Skin epidermis (tissue), 12 donors: Measurements from ENCODE around the gene PCDHA2.
A peak's percentile ranks its signal among the peaks of the same experiment; 100 is the strongest.
"Not testable (repeated sequence)": the region's sequence is repeated elsewhere in the genome, so short reads cannot be mapped to it uniquely, and the experiment has no call there.

Source experiments
- H3K27ac ChIP-seq, 21 experiments: fragments of 200-600 bp; sonication (generic) in 11 of 21; one replicate each; pipeline ENCODE4 v1.5.0; 2020; ENCODE audit warnings: mild to moderate bottlenecking in 3 of 21, inconsistent platforms in 2 of 21, moderate library complexity in 2 of 21
- H3K4me3 ChIP-seq, 7 experiments: fragments of 200-600 bp; sonication (generic) in 2 of 7; one replicate each; pipeline ENCODE4 v1.5.0; 2020; ENCODE audit warnings: inconsistent platforms in 2 of 7, mild to moderate bottlenecking in 2 of 7, moderate library complexity in 1 of 7

PCDHA2 gene

GRCh38 chr5:140794595-140795258, at the start of gene PCDHA2:
PCDHA2 (plus strand) TSS chr5:140794852.
- no peak within 1 kb of the TSS for H3K4me3 ChIP-seq
- H3K27ac ChIP-seq = no peak within 1 kb of the TSS

GRCh38 chr5:140753561-140753960, 41.1 kb upstream of the PCDHA2 start:
- H3K4me3 ChIP-seq = no peak overlapping the region

GRCh38 chr5:140764177-140764973, 30.3 kb upstream of the PCDHA2 start:
- H3K4me3 ChIP-seq = no peak overlapping the region
- no peak overlapping the region for H3K27ac ChIP-seq

More at GRCh38 chr5:140753561-140753960, 41.1 kb upstream of the PCDHA2 start:
- H3K27ac ChIP-seq = no peak overlapping the region

GRCh38 chr5:140767444-140767843, 27.2 kb upstream of the PCDHA2 start:
- H3K4me3 ChIP-seq = no peak overlapping the region

GRCh38 chr5:140780512-140780911, 14.1 kb upstream of the PCDHA2 start:
- Histone ChIP-seq H3K4me3 (no peak overlapping the region), H3K27ac (no peak overlapping the region)

More at GRCh38 chr5:140767444-140767843, 27.2 kb upstream of the PCDHA2 start:
- no peak overlapping the region for H3K27ac ChIP-seq

GRCh38 chr5:140785905-140786686, 8.6 kb upstream of the PCDHA2 start, which contains the start of gene PCDHA1:
PCDHA1 (plus strand) TSS chr5:140786140.
- Histone ChIP-seq H3K4me3 (no peak within 1 kb of the TSS), H3K27ac (no peak within 1 kb of the TSS)

- H3K27ac ChIP-seq, H3K4me3 ChIP-seq: not testable (repeated sequence)
These were observed 7.2 kb upstream of the PCDHA2 start for GRCh38 chr5:140787422-140787821.

- H3K27ac ChIP-seq, H3K4me3 ChIP-seq: not testable (repeated sequence)
These were observed 6.7 kb upstream of the PCDHA2 start for GRCh38 chr5:140787849-140788504.

GRCh38 chr5:140791089-140791488, 3.6 kb upstream of the PCDHA2 start:
- Histone ChIP-seq H3K27ac (no peak overlapping the region), H3K4me3 (no peak overlapping the region)

GRCh38 chr5:140795259-140795641, 598 bp downstream of the PCDHA2 start:
- Histone ChIP-seq H3K4me3 (no peak overlapping the region), H3K27ac (no peak overlapping the region)

GRCh38 chr5:140796072-140796717, 1.5 kb downstream of the PCDHA2 start:
- H3K4me3 ChIP-seq, H3K27ac ChIP-seq: not testable (repeated sequence)

- Histone ChIP-seq H3K27ac (no peak overlapping the region), H3K4me3 (no peak overlapping the region)
These were observed 2.1 kb downstream of the PCDHA2 start for GRCh38 chr5:140796718-140797095.

- H3K4me3 ChIP-seq = peak within 1 kb of the TSS in 1 of 7 experiments; percentile 12
- H3K27ac ChIP-seq = no peak within 1 kb of the TSS
These were observed 6.3 kb downstream of the PCDHA2 start, which contains the start of gene PCDHA3 for GRCh38 chr5:140800816-140801493. PCDHA3 (plus strand) TSS chr5:140801057.

- H3K27ac ChIP-seq = no peak overlapping the region
These were observed 6.8 kb downstream of the PCDHA2 start for GRCh38 chr5:140801494-140801841.

GRCh38 chr5:140802381-140802780, 7.7 kb downstream of the PCDHA2 start:
- not testable (repeated sequence) for H3K27ac ChIP-seq, H3K4me3 ChIP-seq

More at GRCh38 chr5:140801494-140801841, 6.8 kb downstream of the PCDHA2 start:
- peak overlapping the region in 1 of 7 experiments; percentile 12 for H3K4me3 ChIP-seq

- H3K4me3 ChIP-seq = no peak overlapping the region
- H3K27ac ChIP-seq = no peak overlapping the region
These were observed 8.2 kb downstream of the PCDHA2 start for GRCh38 chr5:140802781-140803271.

- H3K27ac ChIP-seq = no peak within 1 kb of the TSS
- peak within 1 kb of the TSS in 6 of 7 experiments; percentile 9 to 28 (median 10) for H3K4me3 ChIP-seq
These were observed 12.5 kb downstream of the PCDHA2 start, which contains the start of gene PCDHA4 for GRCh38 chr5:140806834-140807775. PCDHA4 (plus strand) TSS chr5:140807068.
